Astrocyte (in vitro differentiated cells and primary cell): ENCODE results near the gene ZNF770.

ENCODE experiments used
- EZH2 ChIP-seq: IDR thresholded peaks from 2 replicates; pipeline ENCODE4 v1.6.1; 2012; ENCODE audit warnings: mild to moderate bottlenecking, low read length, inconsistent platforms; ENCODE audit not compliant: insufficient read depth
- TF ChIP-seq, protein P1 (sequence below): IDR thresholded peaks from 2 replicates; pipeline ENCODE4 v1.5.1; 2011; ENCODE audit warnings: low read depth, mild to moderate bottlenecking, inconsistent platforms, low read length, moderate library complexity; ENCODE audit not compliant: insufficient read depth

DNA sequence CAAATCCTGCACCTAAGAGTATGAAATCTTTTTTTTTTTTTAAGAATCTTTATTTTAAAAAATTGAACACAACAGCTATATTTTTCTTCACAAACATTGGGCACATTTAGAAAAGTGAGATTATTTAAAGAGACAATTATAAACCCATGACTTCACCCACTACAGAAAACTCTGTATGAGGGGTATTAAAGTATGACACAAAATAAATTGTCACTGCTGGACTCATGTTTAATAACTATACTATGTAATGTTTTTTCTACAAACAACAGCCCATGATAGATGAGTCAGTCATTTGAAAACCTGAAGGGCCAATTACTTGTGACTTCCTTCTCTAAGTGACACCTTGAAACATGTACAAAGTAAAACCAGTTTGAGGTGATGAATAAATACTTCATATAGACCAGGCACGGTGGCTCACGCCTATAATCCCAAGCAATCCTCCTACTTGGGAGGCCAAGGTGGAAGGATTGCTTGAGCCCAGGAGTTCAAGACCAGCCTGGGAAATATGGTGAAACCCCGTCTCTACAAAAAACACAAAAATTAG is 54.6 kb downstream of the ZNF770 start:
- TF ChIP-seq, protein P1, sequence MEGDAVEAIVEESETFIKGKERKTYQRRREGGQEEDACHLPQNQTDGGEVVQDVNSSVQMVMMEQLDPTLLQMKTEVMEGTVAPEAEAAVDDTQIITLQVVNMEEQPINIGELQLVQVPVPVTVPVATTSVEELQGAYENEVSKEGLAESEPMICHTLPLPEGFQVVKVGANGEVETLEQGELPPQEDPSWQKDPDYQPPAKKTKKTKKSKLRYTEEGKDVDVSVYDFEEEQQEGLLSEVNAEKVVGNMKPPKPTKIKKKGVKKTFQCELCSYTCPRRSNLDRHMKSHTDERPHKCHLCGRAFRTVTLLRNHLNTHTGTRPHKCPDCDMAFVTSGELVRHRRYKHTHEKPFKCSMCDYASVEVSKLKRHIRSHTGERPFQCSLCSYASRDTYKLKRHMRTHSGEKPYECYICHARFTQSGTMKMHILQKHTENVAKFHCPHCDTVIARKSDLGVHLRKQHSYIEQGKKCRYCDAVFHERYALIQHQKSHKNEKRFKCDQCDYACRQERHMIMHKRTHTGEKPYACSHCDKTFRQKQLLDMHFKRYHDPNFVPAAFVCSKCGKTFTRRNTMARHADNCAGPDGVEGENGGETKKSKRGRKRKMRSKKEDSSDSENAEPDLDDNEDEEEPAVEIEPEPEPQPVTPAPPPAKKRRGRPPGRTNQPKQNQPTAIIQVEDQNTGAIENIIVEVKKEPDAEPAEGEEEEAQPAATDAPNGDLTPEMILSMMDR = no peak
- no peak for TF ChIP-seq EZH2
